Measurements from ENCODE around the gene MAP2K5.

Gene MAP2K5

GRCh38 chr15:67593562-67593961 is 51.1 kb downstream of the MAP2K5 start:
- DNase-seq (ENCODE audit: insufficient read length, low spot score): no peak
- TF ChIP-seq CTCF (IDR thresholded peaks at IDR 0.05; ENCODE audit: insufficient read depth, missing control alignments): no peak
- no peak for FAIRE-seq

GRCh38 chr15:67594770-67595169 is 52.3 kb downstream of the MAP2K5 start:
- DNase-seq (ENCODE audit: insufficient read length, low spot score) (no peak), FAIRE-seq (no peak)
- TF ChIP-seq CTCF (IDR thresholded peaks at IDR 0.05; ENCODE audit: insufficient read depth, missing control alignments): no peak

- no peak for TF ChIP-seq CTCF (IDR thresholded peaks at IDR 0.05; ENCODE audit: insufficient read depth, missing control alignments)
- FAIRE-seq: no peak
- no peak for DNase-seq (ENCODE audit: insufficient read length, low spot score)
Observed at GRCh38 chr15:67595572-67595971, 53.1 kb downstream of the MAP2K5 start.

DNA sequence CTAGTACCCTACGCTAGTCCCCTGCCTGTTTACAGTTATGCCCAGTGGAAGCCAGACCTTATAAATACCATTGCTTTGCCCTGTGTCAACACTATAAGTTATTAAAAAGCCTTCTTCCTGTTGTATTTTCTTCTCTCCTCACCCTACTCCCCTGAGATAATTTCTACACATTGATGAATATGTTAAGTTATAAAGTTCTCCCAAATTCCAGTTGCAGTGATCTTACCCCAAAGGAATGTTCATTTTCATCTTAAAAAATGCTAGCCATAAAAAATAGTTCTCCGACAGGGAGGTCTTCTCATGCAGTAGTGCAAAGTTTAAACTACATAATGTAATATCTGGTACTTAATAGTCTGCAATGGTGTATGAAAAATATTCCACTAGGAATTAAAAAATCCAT is 58.6 kb downstream of the MAP2K5 start:
- FAIRE-seq (no peak), DNase-seq (ENCODE audit: insufficient read length, low spot score) (no peak)
- no peak for TF ChIP-seq CTCF (IDR thresholded peaks at IDR 0.05; ENCODE audit: insufficient read depth, missing control alignments)

DNA sequence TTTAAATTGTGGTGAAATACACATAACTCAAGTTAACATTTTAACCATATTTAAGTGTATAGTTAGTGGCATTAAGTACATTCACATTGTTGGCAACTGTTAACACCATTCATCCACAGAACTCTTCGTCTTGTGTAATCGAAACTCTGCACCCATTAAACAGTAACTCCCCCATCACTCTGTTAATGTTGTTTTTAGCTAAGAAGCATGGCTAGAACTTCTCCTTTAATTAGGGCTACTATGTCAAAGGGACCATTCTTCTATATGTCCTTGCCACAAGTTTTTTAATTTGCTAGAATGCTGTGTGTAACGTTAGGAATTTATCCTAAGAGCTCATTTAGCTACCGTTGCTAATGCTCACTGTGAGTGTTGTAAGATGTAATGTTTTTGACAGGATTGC is 60.6 kb downstream of the MAP2K5 start:
- DNase-seq (ENCODE audit: insufficient read length, low spot score) (no peak), FAIRE-seq (no peak)
- TF ChIP-seq CTCF (IDR thresholded peaks at IDR 0.05; ENCODE audit: insufficient read depth, missing control alignments): no peak

DNA sequence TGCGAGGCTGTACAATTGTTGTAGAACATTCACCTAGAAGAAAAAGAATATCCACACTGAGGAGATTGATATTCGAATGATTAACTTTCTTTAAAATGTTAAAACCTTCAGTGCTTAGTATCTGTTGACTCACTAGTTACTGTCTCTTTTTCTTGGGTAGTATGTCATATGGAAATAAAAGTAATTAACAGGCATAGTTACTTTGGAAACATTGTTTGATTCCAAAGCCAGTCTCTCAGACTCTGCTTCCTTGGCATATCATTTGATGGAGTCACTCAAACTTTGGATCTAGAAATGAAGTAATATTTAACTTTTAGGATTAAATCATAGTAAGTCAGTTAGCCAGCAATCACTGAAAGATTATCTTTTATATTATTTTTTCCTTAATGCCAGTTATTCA is 63.4 kb downstream of the MAP2K5 start:
- TF ChIP-seq CTCF (IDR thresholded peaks at IDR 0.05; ENCODE audit: insufficient read depth, missing control alignments): no peak
- DNase-seq (ENCODE audit: insufficient read length, low spot score) (no peak), FAIRE-seq (no peak)

- no peak for TF ChIP-seq CTCF (IDR thresholded peaks at IDR 0.05; ENCODE audit: insufficient read depth, missing control alignments)
- DNase-seq (ENCODE audit: insufficient read length, low spot score) (no peak), FAIRE-seq (no peak)
Observed at GRCh38 chr15:67606742-67607141, 64.2 kb downstream of the MAP2K5 start.
